D721Med (cell line): Measurements from ENCODE around the gene ATP5ME.

Experiments
- DNase-seq: peaks from one replicate; pipeline ENCODE4 v3.0.0; 2011; ENCODE audit warnings: low spot score; ENCODE audit not compliant: insufficient read length
- FAIRE-seq: peaks from 2 replicates; lab custom pipeline; 2011; peaks lifted over from hg19 to GRCh38; lab: Jason Lieb, UNC
- CTCF ChIP-seq: IDR thresholded peaks from 2 replicates; pipeline ENCODE4 v1.5.1; 2012; ENCODE audit warnings: mild to moderate bottlenecking, control low read depth; ENCODE audit not compliant: insufficient read depth; ENCODE audit errors: missing control alignments

The ATP5ME gene

DNA sequence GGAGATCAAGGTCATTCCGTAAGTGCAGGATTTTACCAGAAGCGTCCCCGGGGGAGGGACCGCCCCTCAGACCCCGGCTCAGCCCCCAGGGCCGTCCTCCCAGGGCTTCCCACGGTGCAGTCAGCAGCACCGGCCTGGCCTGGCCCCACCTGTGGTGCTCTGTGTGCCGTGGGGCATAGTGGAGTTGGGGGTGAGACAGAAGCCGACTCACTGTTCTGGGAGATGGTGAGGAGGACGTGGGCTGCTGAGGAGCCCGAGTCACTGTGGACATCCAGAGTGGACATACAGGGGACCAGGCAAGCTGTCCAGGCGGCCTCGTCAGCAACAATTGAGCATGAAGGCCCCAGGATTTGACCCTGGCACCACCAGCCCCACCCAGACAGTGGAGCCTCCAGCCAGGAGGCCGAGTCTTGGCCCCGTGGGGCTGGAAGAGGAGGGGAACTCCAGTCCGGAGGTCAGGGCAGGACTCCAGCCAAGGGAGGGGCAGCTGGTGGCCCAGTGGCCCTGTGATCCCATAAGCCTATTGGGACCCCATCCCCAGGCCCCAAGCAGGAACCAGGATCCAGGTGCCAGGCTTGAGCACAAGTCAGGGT, 19.1 kb downstream of the ATP5ME start:
- TF ChIP-seq CTCF = no peak
- FAIRE-seq (no peak), DNase-seq (no peak)

GRCh38 chr4:654503-654845, 19.6 kb downstream of the ATP5ME start:
- no peak for DNase-seq
- TF ChIP-seq CTCF = no peak
- FAIRE-seq = no peak

DNA sequence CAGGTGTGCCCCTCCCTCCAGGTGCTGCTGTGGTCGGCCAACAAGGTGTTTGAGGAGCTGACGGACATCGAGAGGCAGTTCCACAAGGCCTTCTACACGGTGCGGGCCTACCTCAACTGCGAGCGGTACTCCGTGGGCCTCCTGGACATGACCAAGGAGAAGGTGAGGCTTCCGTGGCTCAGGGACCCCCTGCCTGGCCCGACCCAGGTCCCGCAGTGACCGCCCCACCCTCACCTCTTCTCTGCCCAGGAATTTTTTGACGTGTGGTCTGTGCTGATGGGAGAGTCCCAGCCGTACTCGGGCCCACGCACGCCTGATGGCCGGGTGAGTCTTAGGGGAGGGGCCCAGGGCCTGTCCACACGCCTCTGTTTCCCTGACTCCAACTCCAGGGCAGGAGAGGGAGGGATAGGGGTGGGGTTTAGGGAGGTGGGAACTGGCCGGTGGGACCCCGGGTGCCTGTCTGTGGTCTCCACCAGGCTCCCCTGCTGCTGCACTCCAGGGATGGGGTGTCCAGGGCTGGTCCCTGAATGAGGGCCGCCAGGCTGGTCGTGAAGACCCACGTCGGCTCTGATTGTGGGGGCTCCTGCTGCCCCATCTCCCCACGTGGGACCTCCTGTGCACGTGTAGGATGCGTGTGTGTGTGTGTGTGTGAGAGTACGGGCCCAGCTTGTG, 20.1 kb downstream of the ATP5ME start:
- DNase-seq = no peak
- no peak for TF ChIP-seq CTCF
- FAIRE-seq = no peak

GRCh38 chr4:653080-653821, 20.8 kb downstream of the ATP5ME start:
- no peak for TF ChIP-seq CTCF
- no peak for DNase-seq
- no peak for FAIRE-seq

GRCh38 chr4:651884-652642, 22.0 kb downstream of the ATP5ME start:
- no peak for TF ChIP-seq CTCF
- FAIRE-seq = no peak
- DNase-seq = no peak

DNA sequence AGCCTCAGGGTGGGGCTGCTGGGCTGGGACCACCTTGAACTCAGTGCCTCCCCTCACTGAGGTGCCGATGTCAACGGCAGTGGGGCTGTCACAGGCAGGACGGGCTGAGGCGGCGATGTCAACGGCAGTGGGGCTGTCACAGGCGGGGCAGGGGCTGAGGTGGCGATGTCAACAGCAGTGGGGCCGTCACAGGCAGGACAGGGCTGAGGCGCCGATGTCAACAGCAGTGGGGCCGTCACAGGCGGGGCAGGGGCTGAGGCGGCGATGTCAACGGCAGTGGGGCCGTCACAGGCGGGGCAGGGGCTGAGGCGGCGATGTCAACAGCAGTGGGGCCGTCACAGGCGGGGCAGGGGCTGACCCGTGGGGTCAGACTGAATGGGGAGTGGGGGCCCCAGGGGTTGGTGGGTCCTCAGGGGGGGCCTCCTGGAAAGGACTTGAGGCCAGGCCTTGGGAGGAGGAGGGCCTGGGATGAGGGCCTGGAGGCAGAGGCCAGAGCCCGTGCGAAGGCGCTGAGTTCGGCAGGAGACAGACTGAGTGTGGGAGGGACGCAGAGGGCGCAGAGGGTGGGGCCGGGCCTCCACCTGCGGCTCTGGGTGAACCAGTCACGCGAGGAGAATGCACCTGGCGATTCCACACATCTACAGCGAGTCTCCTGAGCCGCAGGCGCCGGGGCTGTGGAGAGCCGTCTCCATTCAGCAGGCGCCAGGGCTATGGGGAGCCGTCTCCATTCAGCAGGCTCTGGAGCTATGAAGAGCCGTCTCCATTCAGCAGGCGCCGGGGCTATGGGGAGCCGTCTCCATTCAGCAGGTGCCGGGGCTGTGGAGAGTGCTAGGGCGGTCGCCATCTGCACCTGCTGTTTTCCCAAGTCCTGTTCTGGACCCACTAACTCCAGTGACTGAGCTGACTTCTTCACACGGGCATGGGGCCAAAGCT, 22.9 kb downstream of the ATP5ME start:
- no peak for DNase-seq
- no peak for TF ChIP-seq CTCF
- FAIRE-seq = no peak
